NCI-H2029 treated with DMSO at 0.1 percent for 48 hours (cell line): ENCODE measurements around the gene SSMEM1.
A peak's percentile ranks its signal among the peaks of the same experiment; 100 is the strongest.
"Not testable (repeated sequence)": the region's sequence is repeated elsewhere in the genome, so short reads cannot be mapped to it uniquely, and the experiment has no call there.

Experiments
- DNase-seq: peaks from one replicate; lab custom pipeline; 2025; lab: John Stamatoyannopoulos, UW

Gene SSMEM1

GRCh38 chr7:130213828-130214227 is 6.2 kb downstream of the SSMEM1 start:
- DNase-seq, result no peak

DNA sequence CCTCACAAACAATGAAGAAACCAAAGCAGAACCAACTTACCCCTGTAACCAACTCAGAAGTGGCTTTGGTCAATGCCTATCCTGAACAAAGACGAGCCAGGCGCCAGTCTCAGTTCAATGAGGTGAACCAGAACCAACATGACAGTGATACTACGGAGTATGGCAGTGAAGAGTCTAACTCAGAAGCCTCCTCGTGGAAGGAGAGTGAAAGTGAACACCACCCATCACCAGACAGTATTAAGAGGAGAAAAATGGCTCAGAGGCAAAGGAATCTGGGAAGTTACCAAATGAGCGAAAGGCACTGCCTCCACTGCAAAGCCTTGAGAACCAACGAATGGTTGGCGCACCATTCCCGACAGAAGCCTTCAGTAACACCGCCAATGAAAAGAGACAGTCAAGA is 8.4 kb downstream of the SSMEM1 start:
- DNase-seq, result no peak

DNA sequence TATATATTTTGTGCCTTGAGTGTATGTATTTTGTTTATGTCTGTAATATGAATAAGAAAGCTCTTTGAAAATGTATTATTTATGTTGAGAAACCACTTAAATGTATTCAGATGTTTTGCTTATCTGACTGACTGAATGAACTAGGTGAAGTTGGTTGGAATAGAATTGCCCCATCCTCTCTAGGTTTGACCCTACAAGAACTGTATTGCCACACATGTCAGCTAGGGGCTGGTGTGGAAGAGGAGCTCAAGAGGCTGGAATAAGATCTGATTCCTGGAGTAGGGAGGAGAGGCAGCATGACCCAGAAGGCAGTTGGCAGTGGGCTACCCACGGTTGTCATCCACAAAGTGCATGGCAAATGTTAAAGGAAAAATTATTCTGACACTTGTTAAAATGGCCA is 9.1 kb downstream of the SSMEM1 start:
- no peak for DNase-seq

DNA sequence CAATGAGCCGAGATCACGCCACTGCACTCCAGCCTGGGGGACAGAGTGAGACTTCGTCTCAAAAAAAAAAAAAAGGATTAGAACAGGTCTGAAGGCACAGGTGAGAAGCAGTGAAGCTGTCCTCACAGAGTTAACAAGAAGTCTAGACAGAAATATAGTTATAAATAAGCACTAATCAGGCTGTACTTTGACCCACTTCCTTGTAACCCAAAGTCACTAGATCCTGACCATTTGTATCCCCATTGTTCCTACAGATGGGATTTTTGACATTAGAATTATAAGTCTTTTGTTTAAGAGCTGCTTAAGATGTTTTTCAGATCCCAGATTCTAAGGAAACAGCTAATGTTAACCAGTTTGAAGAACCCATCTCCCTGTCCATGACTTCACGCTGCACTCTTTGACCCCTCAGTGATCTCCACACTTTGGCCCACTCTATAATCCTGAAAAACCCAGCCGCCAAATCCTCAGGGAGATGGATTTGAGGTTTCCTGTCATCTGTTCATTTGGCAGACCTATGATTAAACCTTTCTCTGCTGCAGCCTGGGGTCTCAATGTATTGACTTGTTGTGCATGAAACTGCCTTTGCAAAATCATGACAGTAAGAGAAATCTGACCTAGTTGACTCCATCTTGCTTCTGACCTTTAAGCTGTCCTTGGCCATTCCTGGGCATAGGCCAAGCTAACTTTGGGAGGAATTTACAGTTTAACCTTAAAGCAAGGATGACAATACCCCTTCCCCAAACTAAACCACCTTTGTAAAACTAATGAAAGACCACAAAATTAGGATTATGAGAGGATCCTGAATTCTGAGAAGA is 11.4 kb downstream of the SSMEM1 start:
- DNase-seq, result no peak

GRCh38 chr7:130219871-130220270 is 12.2 kb downstream of the SSMEM1 start:
- DNase-seq, result no peak

DNA sequence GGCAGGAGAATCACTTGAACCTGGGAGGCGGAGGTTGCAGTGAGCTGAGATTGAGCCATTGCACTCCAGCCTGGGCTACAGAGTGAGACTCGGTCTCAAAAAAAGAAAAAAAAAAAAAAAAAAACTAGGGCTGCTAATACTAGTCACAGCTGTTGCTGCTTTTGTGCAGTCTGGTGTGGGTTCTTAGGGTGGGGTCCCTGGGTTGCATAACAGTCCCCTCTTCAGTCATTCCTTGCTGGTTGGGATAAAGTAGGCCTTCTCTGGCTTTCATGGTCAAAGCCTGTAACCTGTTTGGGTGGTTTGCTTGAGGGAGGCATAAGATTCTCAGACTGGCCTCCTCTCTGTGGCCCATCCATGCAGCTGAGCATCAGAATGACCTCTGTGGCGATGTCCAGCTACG is 14.1 kb downstream of the SSMEM1 start:
- DNase-seq, result no peak

- no peak for DNase-seq
Measured at GRCh38 chr7:130223646-130224045, 16.0 kb downstream of the SSMEM1 start.

- no peak for DNase-seq
Measured at GRCh38 chr7:130224210-130224609, 16.6 kb downstream of the SSMEM1 start.

- not testable (repeated sequence) for DNase-seq
Measured at GRCh38 chr7:130224923-130225322, 17.3 kb downstream of the SSMEM1 start.

DNA sequence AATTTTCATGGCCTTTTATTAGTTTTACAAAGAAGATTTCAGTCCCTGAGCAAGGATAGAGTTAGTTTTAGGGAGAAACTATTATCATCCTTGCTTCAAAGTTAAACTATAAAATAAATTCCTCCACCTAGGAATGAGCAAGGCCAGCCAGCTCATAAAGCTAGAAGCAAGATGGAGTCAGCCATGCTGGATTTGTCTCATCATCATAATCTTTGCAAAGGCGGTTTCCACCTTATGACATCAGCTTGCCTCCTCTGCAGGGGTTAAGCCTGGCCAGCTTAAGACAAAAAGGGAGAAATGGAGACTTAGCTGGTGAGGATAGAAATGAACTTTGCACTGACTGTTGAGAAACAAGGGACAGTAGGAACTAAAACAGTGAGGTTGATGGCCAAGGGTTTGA is 18.7 kb downstream of the SSMEM1 start:
- DNase-seq, result no peak

GRCh38 chr7:130227883-130228575 is 20.4 kb downstream of the SSMEM1 start:
- DNase-seq, result no peak

- DNase-seq, result no peak
Measured at GRCh38 chr7:130228840-130229502, 21.3 kb downstream of the SSMEM1 start.

DNA sequence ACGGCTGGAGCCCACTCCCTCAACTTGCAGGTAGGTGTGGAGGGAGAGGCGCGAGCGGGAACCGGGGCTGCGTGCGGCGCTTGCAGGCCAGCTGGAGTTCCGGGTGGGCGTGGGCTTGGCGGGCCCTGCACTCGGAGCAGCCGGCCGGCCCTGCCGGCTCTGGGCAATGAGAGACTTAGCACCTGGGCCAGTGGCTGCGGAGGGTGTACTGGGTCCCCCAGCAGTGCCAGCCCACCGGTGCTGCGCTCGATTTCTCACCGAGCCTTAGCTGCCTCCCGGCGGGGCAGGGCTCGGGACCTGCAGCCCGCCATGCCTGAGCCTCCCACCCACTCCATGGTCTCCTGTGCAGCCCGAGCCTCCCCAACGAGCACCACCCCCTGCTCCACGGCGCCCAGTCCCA is 22.3 kb downstream of the SSMEM1 start:
- not testable (repeated sequence) for DNase-seq

DNA sequence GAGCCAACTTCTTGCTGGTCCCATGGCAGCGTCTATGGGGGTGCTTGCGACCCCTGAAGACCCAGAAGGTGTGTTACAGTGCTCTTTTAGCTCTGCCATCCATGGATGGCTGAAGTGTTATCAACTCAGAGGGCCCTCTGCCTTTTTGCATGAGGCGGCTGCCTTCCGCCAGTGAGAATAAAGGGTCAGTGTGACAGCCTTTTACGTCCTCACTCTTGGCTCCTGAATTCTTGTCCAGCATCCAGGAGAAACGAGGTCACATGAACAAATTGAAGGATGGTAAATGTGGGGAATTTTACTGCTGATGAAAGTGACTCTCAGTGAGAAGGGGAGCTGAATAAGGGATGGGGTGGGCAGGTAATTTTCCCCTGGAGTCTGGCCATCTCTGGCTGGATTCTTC is 24.1 kb downstream of the SSMEM1 start:
- DNase-seq, result no peak

GRCh38 chr7:130232209-130232608 is 24.5 kb downstream of the SSMEM1 start:
- DNase-seq, result no peak

DNA sequence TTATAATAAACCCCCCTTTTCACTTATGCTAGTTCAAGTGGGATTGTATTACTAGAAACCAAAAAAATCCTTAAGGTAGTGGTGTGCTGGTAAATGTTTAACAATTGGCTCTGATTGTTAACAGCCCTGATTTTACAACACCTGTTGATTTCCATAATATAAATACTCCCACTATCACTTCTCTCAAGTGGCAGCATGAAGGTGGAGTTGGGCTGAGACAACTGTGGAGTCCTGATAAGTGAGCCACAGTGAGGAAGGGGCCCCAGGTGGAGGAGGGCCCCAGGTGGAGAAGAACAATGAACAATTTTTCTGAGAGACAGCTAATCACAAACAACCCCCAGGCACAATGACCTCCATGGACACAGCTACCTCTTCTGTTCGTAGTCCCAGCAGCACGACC is 26.4 kb downstream of the SSMEM1 start:
- no peak for DNase-seq

- not testable (repeated sequence) for DNase-seq
Measured at GRCh38 chr7:130236361-130236760, 28.7 kb downstream of the SSMEM1 start.

GRCh38 chr7:130240240-130240639 is 32.6 kb downstream of the SSMEM1 start:
- no peak for DNase-seq

DNA sequence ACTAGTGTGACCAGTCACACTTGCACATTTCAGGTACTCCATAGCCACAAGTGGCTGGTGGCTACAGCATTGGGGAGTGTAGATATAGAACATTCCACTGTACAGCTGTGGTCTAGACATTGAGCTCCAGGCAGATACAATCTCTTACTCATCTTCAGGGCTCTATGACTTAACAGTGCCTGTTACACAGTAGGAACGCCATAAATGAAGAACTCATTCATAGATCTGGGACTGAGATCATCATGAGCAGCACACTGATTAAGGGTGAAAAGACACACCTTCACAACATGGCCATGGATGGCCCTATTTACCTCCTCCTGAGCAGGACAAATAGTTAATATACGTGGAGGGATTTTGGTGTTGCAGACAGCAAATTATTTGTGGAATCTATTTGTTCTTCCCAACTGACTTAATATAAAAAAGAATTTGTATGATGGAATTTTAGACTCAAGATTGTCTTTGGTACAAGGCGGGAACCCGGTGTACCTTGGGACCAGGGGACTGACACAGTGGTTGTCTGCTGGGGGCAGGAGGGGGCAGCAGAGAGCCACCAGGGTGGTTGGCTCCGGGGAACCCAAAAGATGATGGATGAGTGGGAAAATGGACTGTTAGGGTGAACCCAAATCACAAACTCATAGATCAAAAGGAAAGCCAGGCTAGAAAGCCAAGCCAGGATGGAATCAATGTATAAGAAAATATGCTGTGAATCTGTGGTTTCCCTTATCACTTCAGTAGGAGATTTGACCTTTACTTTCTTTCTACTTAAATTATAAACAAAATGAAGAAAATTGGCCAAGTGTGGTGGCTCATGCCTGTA is 34.7 kb downstream of the SSMEM1 start:
- DNase-seq, result peak; percentile 53

GRCh38 chr7:130243486-130243885 is 35.8 kb downstream of the SSMEM1 start:
- DNase-seq, result not testable (repeated sequence)

DNA sequence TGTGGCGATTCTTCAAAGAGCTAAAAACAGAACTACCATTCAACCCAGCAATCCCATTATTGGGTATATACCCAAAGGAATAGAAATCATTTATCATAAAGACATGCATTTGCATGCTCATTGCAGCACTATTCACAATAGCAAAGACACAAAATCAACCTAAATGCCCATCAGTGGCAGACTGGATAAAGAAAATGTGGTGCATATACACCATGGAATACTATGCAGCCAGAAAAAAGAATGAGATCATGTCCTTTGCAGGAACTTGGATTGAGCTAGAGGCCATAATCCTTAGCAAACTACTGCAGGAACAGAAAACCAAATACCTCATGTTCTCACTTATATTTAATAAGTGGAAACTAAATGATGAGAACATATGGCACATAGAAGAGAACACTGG is 38.8 kb downstream of the SSMEM1 start:
- DNase-seq, result not testable (repeated sequence)

DNA sequence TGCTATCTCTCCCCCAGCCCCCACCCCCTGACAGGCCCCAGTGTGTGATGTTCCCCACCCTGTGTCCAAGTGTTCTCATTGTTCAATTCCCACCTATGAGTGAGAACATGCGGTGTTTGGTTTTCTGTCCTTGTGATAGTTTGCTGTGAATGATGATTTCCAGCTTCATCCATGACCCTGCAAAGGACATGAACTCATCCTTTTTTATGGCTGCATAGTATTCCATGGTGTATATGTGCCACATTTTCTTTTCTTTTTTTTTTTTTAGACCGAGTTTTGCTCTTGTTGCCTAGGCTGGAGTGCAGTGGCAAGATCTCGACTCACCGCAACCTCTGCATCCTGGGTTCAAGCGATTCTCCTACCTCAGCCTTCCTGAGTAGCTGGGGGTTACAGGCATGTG is 41.2 kb downstream of the SSMEM1 start:
- DNase-seq, result not testable (repeated sequence)
